GM23248 (cell line): Measurements from ENCODE around the gene TIMM50.

Experiments
- EZH2 ChIP-seq: fragments of 200-600 bp; sonication (generic); IDR thresholded peaks from 2 replicates; pipeline ENCODE4 v1.6.1; 2018; ENCODE audit warnings: antibody characterized with exemption, mild to moderate bottlenecking; ENCODE audit not compliant: insufficient read depth, poor library complexity, severe bottlenecking
- EZH2phosphoT487 ChIP-seq: fragments of 200-600 bp; sonication (generic); IDR thresholded peaks from 2 replicates; pipeline ENCODE4 v1.6.1; 2018; ENCODE audit warnings: antibody characterized with exemption, moderate library complexity, mild to moderate bottlenecking, low read depth; ENCODE audit not compliant: insufficient read depth

- TF ChIP-seq EZH2, result no peak
- no peak for TF ChIP-seq EZH2phosphoT487
These were observed 44.9 kb upstream of the TIMM50 start, which contains the start of gene RPS16 for GRCh38 chr19:39435499-39436349.
